ENCODE measurements around the gene COPG2.
"Not testable (repeated sequence)": the region's sequence is repeated elsewhere in the genome, so short reads cannot be mapped to it uniquely, and the experiment has no call there.

GRCh38 chr7:130585932-130586331 lies 82.6 kb downstream of the COPG2 start:
- not testable (repeated sequence) for TF ChIP-seq CTCF, EZH2phosphoT487, EZH2 (IDR thresholded peaks at IDR 0.05)
